ENCODE data around the gene AGBL1.
"Not testable (repeated sequence)": the region's sequence is repeated elsewhere in the genome, so short reads cannot be mapped to it uniquely, and the experiment has no call there.

The AGBL1 gene

GRCh38 chr15:86491118-86491517 is 411.4 kb downstream of the AGBL1 start:
- Mint-ChIP-seq H3K27me3 (no peaks in the 10 kb centered on the region), H3K9me3 (no peaks in the 10 kb centered on the region), H3K4me1 (no peaks in the 10 kb centered on the region), H3K4me3 (no peak overlapping the region), H3K27ac (peak overlapping the region in 1 of 2 donors; percentile 28)
- no peak for ATAC-seq
- no peak for DNase-seq

GRCh38 chr15:86493884-86494283 is 414.2 kb downstream of the AGBL1 start:
- Mint-ChIP-seq H3K4me1 (no peaks in the 10 kb centered on the region), H3K9me3 (no peaks in the 10 kb centered on the region), H3K4me3 (no peak overlapping the region), H3K27ac (no peak overlapping the region), H3K27me3 (no peaks in the 10 kb centered on the region)
- no peak for ATAC-seq
- DNase-seq, result no peak

GRCh38 chr15:86494475-86494874 is 414.8 kb downstream of the AGBL1 start:
- H3K27me3 Mint-ChIP-seq, result no peaks in the 10 kb centered on the region
- no peak for DNase-seq
- no peaks in the 10 kb centered on the region for H3K9me3 Mint-ChIP-seq
- H3K4me3 Mint-ChIP-seq, result no peak overlapping the region
- ATAC-seq, result no peak
- no peak overlapping the region for H3K27ac Mint-ChIP-seq
- no peaks in the 10 kb centered on the region for H3K4me1 Mint-ChIP-seq

GRCh38 chr15:86502301-86502700 is 422.6 kb downstream of the AGBL1 start:
- DNase-seq (no peak), ATAC-seq (no peak)
- H3K27ac Mint-ChIP-seq, result no peak overlapping the region
- H3K4me1 Mint-ChIP-seq, result no peaks in the 10 kb centered on the region
- peaks cover 0 to 7% of the 10 kb centered on the region in 2 donors for H3K9me3 Mint-ChIP-seq
- H3K4me3 Mint-ChIP-seq, result no peak overlapping the region
- H3K27me3 Mint-ChIP-seq, result no peaks in the 10 kb centered on the region

GRCh38 chr15:86505951-86506350 is 426.3 kb downstream of the AGBL1 start:
- no peaks in the 10 kb centered on the region for H3K4me1 Mint-ChIP-seq
- H3K4me3 Mint-ChIP-seq, result no peak overlapping the region
- ATAC-seq (no peak), DNase-seq (no peak)
- H3K27ac Mint-ChIP-seq, result no peak overlapping the region
- H3K9me3 Mint-ChIP-seq, result peaks cover 0 to 7% of the 10 kb centered on the region in 2 donors
- no peaks in the 10 kb centered on the region for H3K27me3 Mint-ChIP-seq

GRCh38 chr15:86506401-86506800 is 426.7 kb downstream of the AGBL1 start:
- DNase-seq, result no peak
- Mint-ChIP-seq H3K4me1 (no peaks in the 10 kb centered on the region), H3K9me3 (peaks cover 0 to 7% of the 10 kb centered on the region in 2 donors), H3K27ac (no peak overlapping the region), H3K4me3 (no peak overlapping the region), H3K27me3 (no peaks in the 10 kb centered on the region)
- ATAC-seq, result no peak

GRCh38 chr15:86515625-86516024 is 436.0 kb downstream of the AGBL1 start:
- Mint-ChIP-seq H3K4me3 (no peak overlapping the region), H3K4me1 (no peaks in the 10 kb centered on the region), H3K27me3 (peaks cover 14% of the 10 kb centered on the region), H3K27ac (no peak overlapping the region), H3K9me3 (peaks cover 0 to 4% of the 10 kb centered on the region in 2 donors)
- DNase-seq (no peak), ATAC-seq (no peak)

GRCh38 chr15:86522721-86523120 is 443.1 kb downstream of the AGBL1 start:
- no peak for DNase-seq
- Mint-ChIP-seq H3K27me3 (peaks cover 9% of the 10 kb centered on the region), H3K4me3 (no peak overlapping the region), H3K4me1 (no peaks in the 10 kb centered on the region), H3K27ac (no peak overlapping the region), H3K9me3 (no peaks in the 10 kb centered on the region)
- no peak for ATAC-seq

GRCh38 chr15:86526938-86527690 is 447.4 kb downstream of the AGBL1 start:
- DNase-seq (no peak), ATAC-seq (no peak)
- H3K9me3 Mint-ChIP-seq, result no peaks in the 10 kb centered on the region
- H3K27ac Mint-ChIP-seq, result no peak overlapping the region
- H3K4me1 Mint-ChIP-seq, result no peaks in the 10 kb centered on the region
- H3K27me3 Mint-ChIP-seq, result no peaks in the 10 kb centered on the region
- H3K4me3 Mint-ChIP-seq, result no peak overlapping the region

- not testable (repeated sequence) for H3K27ac Mint-ChIP-seq, H3K9me3 Mint-ChIP-seq, DNase-seq, H3K4me3 Mint-ChIP-seq, ATAC-seq, H3K4me1 Mint-ChIP-seq, H3K27me3 Mint-ChIP-seq
Observed at GRCh38 chr15:86528094-86528493, 448.4 kb downstream of the AGBL1 start.

GRCh38 chr15:86538141-86538540 is 458.5 kb downstream of the AGBL1 start:
- Mint-ChIP-seq H3K27ac (no peak overlapping the region), H3K4me1 (no peaks in the 10 kb centered on the region), H3K27me3 (no peaks in the 10 kb centered on the region), H3K4me3 (no peak overlapping the region), H3K9me3 (no peaks in the 10 kb centered on the region)
- no peak for ATAC-seq
- no peak for DNase-seq

- no peak for DNase-seq
- no peak for ATAC-seq
- Mint-ChIP-seq H3K4me1 (no peaks in the 10 kb centered on the region), H3K9me3 (peaks cover 5 to 7% of the 10 kb centered on the region in 2 donors), H3K4me3 (no peak overlapping the region), H3K27ac (no peak overlapping the region), H3K27me3 (no peaks in the 10 kb centered on the region)
Observed at GRCh38 chr15:86540840-86541467, 461.3 kb downstream of the AGBL1 start.

- no peak for ATAC-seq
- Mint-ChIP-seq H3K4me3 (no peak overlapping the region), H3K4me1 (no peaks in the 10 kb centered on the region), H3K9me3 (peaks cover 5 to 7% of the 10 kb centered on the region in 2 donors), H3K27me3 (no peaks in the 10 kb centered on the region), H3K27ac (no peak overlapping the region)
- DNase-seq, result no peak
Observed at GRCh38 chr15:86541540-86541939, 461.9 kb downstream of the AGBL1 start.

GRCh38 chr15:86550075-86550474 is 470.4 kb downstream of the AGBL1 start:
- Mint-ChIP-seq H3K9me3 (peaks cover 5 to 14% of the 10 kb centered on the region in 2 donors), H3K4me1 (no peaks in the 10 kb centered on the region), H3K27me3 (no peaks in the 10 kb centered on the region), H3K27ac (no peak overlapping the region), H3K4me3 (no peak overlapping the region)
- no peak for ATAC-seq
- no peak for DNase-seq

GRCh38 chr15:86553108-86553507 is 473.4 kb downstream of the AGBL1 start:
- no peak overlapping the region for H3K27ac Mint-ChIP-seq
- ATAC-seq (no peak), DNase-seq (no peak)
- H3K4me1 Mint-ChIP-seq, result no peaks in the 10 kb centered on the region
- H3K4me3 Mint-ChIP-seq, result no peak overlapping the region
- no peaks in the 10 kb centered on the region for H3K27me3 Mint-ChIP-seq
- peaks cover 0 to 14% of the 10 kb centered on the region in 2 donors for H3K9me3 Mint-ChIP-seq

GRCh38 chr15:86555098-86555497 is 475.4 kb downstream of the AGBL1 start:
- Mint-ChIP-seq H3K4me3 (no peak overlapping the region), H3K9me3 (peaks cover 0 to 7% of the 10 kb centered on the region in 2 donors), H3K27ac (no peak overlapping the region), H3K4me1 (no peaks in the 10 kb centered on the region), H3K27me3 (no peaks in the 10 kb centered on the region)
- ATAC-seq (no peak), DNase-seq (no peak)
